GM18517 (cell line): ENCODE data around the gene MUCL1.
"Not testable (repeated sequence)": the region's sequence is repeated elsewhere in the genome, so short reads cannot be mapped to it uniquely, and the experiment has no call there.

Experiments used
- ATAC-seq: cut with Tn5 transposase; IDR thresholded peaks from one replicate; pipeline ENCODE4 v1.9.1; 2021; ENCODE audit warnings: mild to moderate bottlenecking, moderate library complexity; ENCODE audit not compliant: unreplicated experiment

MUCL1 gene

GRCh38 chr12:54853933-54854538 lies at the start of gene MUCL1:
Gene MUCL1, plus strand, starts transcription at chr12:54854516. Its CDS starts 67 bp downstream, at chr12:54854583.
- peak; percentile 94 for ATAC-seq

GRCh38 chr12:54821676-54822075 lies 32.6 kb upstream of the MUCL1 start:
- no peak for ATAC-seq

GRCh38 chr12:54824402-54824801 lies 29.9 kb upstream of the MUCL1 start:
- no peak for ATAC-seq

- no peak for ATAC-seq
Observed at GRCh38 chr12:54829511-54829910, 24.8 kb upstream of the MUCL1 start.

GRCh38 chr12:54830199-54830598 lies 24.1 kb upstream of the MUCL1 start:
- ATAC-seq, result no peak

- no peak for ATAC-seq
Observed at GRCh38 chr12:54831631-54832030, 22.7 kb upstream of the MUCL1 start.

GRCh38 chr12:54840244-54840865 lies 14.0 kb upstream of the MUCL1 start:
- no peak for ATAC-seq

- no peak for ATAC-seq
Observed at GRCh38 chr12:54857406-54857805, 3.1 kb downstream of the MUCL1 start.

GRCh38 chr12:54858562-54858961 lies 4.2 kb downstream of the MUCL1 start:
- no peak for ATAC-seq

GRCh38 chr12:54859502-54859901 lies 5.2 kb downstream of the MUCL1 start:
- ATAC-seq, result no peak

- ATAC-seq, result no peak
Observed at GRCh38 chr12:54861927-54862326, 7.6 kb downstream of the MUCL1 start.

- ATAC-seq, result no peak
Observed at GRCh38 chr12:54863948-54864618, 9.8 kb downstream of the MUCL1 start.

- ATAC-seq, result no peak
Observed at GRCh38 chr12:54865683-54866324, 11.5 kb downstream of the MUCL1 start.

- ATAC-seq, result no peak
Observed at GRCh38 chr12:54868690-54869089, 14.4 kb downstream of the MUCL1 start.

- no peak for ATAC-seq
Observed at GRCh38 chr12:54870048-54870447, 15.7 kb downstream of the MUCL1 start.

GRCh38 chr12:54870617-54871016 lies 16.3 kb downstream of the MUCL1 start:
- ATAC-seq, result no peak

- ATAC-seq, result no peak
Observed at GRCh38 chr12:54879150-54879549, 24.8 kb downstream of the MUCL1 start.

GRCh38 chr12:54879579-54879978 lies 25.3 kb downstream of the MUCL1 start:
- ATAC-seq, result no peak

GRCh38 chr12:54882079-54882478 lies 27.8 kb downstream of the MUCL1 start:
- ATAC-seq, result no peak

- not testable (repeated sequence) for ATAC-seq
Observed at GRCh38 chr12:54882597-54882996, 28.3 kb downstream of the MUCL1 start.

GRCh38 chr12:54888428-54888827 lies 34.1 kb downstream of the MUCL1 start:
- not testable (repeated sequence) for ATAC-seq

GRCh38 chr12:54890339-54890738 lies 36.0 kb downstream of the MUCL1 start:
- no peak for ATAC-seq
